ENCODE results near the gene PHOSPHO2. TPM values are rescaled to one million over a fixed set of nuclear protein-coding genes. Genes with fewer than 3 reads are reported as not detected.

PHOSPHO2 gene
- total and polyA plus RNA-seq, 2 experiments from 2014 or later, result 8.3 to 8.7 TPM

- TF ChIP-seq JUNB (IDR thresholded peaks at IDR 0.05; ENCODE audit: unreplicated experiment), result no peak
- no peak for TF ChIP-seq ZNF331 (CRISPR knock-in tag; IDR thresholded peaks at IDR 0.05; ENCODE audit: low read depth)
- TF ChIP-seq ETS1 (IDR thresholded peaks at IDR 0.05), result no peak
- no peak for TF ChIP-seq CREB1 (CRISPR knock-in tag; IDR thresholded peaks at IDR 0.05; ENCODE audit: low read depth)
- TF ChIP-seq EZH2phosphoT487 (IDR thresholded peaks at IDR 0.05; ENCODE audit: unreplicated experiment), result no peak
- no peak for TF ChIP-seq EZH2 (IDR thresholded peaks at IDR 0.05; ENCODE audit: low read depth, unreplicated experiment)
- no peaks in the 10 kb centered on the region for H4K20me1 ChIP-seq (replicated peaks; ENCODE audit: insufficient read depth)
- no peaks in the 10 kb centered on the region for H3K36me3 ChIP-seq (ENCODE audit: insufficient read depth)
- H3K4me2 ChIP-seq, result no peak overlapping the region
- H3K27ac ChIP-seq (ENCODE audit: low read depth), result no peak overlapping the region
- no peaks in the 10 kb centered on the region for H3K9me2 ChIP-seq (ENCODE audit: insufficient read depth)
- no peaks in the 10 kb centered on the region for H3K36me3 Mint-ChIP-seq (ENCODE audit: low read depth)
- ATAC-seq, result no peak
- no peak overlapping the region for H2AFZ ChIP-seq
- no peaks in the 10 kb centered on the region for H3K9me3 Mint-ChIP-seq
- H3K4me3 ChIP-seq, result no peak overlapping the region
- no peaks in the 10 kb centered on the region for H3K4me1 ChIP-seq (ENCODE audit: insufficient read depth)
- H3K79me2 ChIP-seq (replicated peaks; ENCODE audit: insufficient read depth), result no peaks in the 10 kb centered on the region
- H3K27me3 ChIP-seq (ENCODE audit: insufficient read depth), result no peaks in the 10 kb centered on the region
- H3F3A ChIP-seq (replicated peaks; ENCODE audit: low read depth), result no peaks in the 10 kb centered on the region
- H3K4me1 Mint-ChIP-seq, result no peaks in the 10 kb centered on the region
- H3K27ac Mint-ChIP-seq, result no peak overlapping the region
- no peak overlapping the region for H3K4me3 Mint-ChIP-seq
- H3K27me3 Mint-ChIP-seq (ENCODE audit: insufficient read depth, low read depth, poor library complexity), result no peaks in the 10 kb centered on the region
- no peak for DNase-seq (ENCODE audit: low spot score)
Observed at GRCh38 chr2:169658877-169659276, 35.4 kb upstream of the PHOSPHO2 start.

DNA sequence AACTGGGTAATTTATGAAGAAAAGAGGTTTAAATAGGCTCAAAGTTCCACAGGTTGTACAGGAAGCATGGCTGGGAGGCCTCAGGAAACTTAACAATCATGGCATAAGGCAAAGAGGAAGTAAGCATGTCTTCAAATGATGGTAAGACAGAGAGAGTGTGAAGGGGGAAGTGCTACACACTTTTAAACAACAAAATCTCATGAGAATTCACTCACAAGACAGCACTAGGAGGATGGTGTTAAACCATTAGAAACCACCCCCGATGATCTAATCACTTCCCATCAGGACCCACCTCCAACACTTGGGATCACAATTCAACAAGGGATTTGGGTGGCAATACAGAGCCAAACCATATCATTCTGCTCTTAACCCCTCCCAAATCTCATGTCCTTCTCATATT is 34.9 kb upstream of the PHOSPHO2 start:
- no peak overlapping the region for H3K4me2 ChIP-seq
- H3K27me3 ChIP-seq (ENCODE audit: insufficient read depth), result no peaks in the 10 kb centered on the region
- Mint-ChIP-seq H3K4me1 (no peaks in the 10 kb centered on the region), H3K4me3 (no peak overlapping the region), H3K36me3 (ENCODE audit: low read depth) (no peaks in the 10 kb centered on the region), H3K27me3 (ENCODE audit: insufficient read depth, low read depth, poor library complexity) (no peaks in the 10 kb centered on the region), H3K27ac (no peak overlapping the region), H3K9me3 (no peaks in the 10 kb centered on the region)
- no peaks in the 10 kb centered on the region for H3K79me2 ChIP-seq (replicated peaks; ENCODE audit: insufficient read depth)
- H4K20me1 ChIP-seq (replicated peaks; ENCODE audit: insufficient read depth), result no peaks in the 10 kb centered on the region
- H3K9me2 ChIP-seq (ENCODE audit: insufficient read depth), result no peaks in the 10 kb centered on the region
- H3K4me1 ChIP-seq (ENCODE audit: insufficient read depth), result no peaks in the 10 kb centered on the region
- H3K36me3 ChIP-seq (ENCODE audit: insufficient read depth), result no peaks in the 10 kb centered on the region
- DNase-seq (ENCODE audit: low spot score), result no peak
- no peak for TF ChIP-seq ETS1 (IDR thresholded peaks at IDR 0.05)
- no peak for TF ChIP-seq ZNF331 (CRISPR knock-in tag; IDR thresholded peaks at IDR 0.05; ENCODE audit: low read depth)
- no peak for TF ChIP-seq ZNF114 (CRISPR knock-in tag; IDR thresholded peaks at IDR 0.05)
- no peak for TF ChIP-seq NANOG (IDR thresholded peaks at IDR 0.05; ENCODE audit: borderline replicate concordance)
- TF ChIP-seq POLR2AphosphoS5 (IDR thresholded peaks at IDR 0.05; ENCODE audit: low read depth), result no peak
- no peak for TF ChIP-seq CREB1 (CRISPR knock-in tag; IDR thresholded peaks at IDR 0.05; ENCODE audit: low read depth)
- TF ChIP-seq REST (IDR thresholded peaks at IDR 0.05; ENCODE audit: unreplicated experiment), result no peak
- TF ChIP-seq STAT1 (IDR thresholded peaks at IDR 0.05; ENCODE audit: unreplicated experiment), result no peak
- TF ChIP-seq EZH2phosphoT487 (IDR thresholded peaks at IDR 0.05; ENCODE audit: unreplicated experiment), result no peak
- TF ChIP-seq EZH2 (IDR thresholded peaks at IDR 0.05; ENCODE audit: low read depth, unreplicated experiment), result no peak
- TF ChIP-seq, protein P1, sequence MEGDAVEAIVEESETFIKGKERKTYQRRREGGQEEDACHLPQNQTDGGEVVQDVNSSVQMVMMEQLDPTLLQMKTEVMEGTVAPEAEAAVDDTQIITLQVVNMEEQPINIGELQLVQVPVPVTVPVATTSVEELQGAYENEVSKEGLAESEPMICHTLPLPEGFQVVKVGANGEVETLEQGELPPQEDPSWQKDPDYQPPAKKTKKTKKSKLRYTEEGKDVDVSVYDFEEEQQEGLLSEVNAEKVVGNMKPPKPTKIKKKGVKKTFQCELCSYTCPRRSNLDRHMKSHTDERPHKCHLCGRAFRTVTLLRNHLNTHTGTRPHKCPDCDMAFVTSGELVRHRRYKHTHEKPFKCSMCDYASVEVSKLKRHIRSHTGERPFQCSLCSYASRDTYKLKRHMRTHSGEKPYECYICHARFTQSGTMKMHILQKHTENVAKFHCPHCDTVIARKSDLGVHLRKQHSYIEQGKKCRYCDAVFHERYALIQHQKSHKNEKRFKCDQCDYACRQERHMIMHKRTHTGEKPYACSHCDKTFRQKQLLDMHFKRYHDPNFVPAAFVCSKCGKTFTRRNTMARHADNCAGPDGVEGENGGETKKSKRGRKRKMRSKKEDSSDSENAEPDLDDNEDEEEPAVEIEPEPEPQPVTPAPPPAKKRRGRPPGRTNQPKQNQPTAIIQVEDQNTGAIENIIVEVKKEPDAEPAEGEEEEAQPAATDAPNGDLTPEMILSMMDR (conservative IDR thresholded peaks at IDR 0.05; ENCODE audit: low read depth in 2 of 2), result no peak
- TF ChIP-seq JUNB (IDR thresholded peaks at IDR 0.05; ENCODE audit: unreplicated experiment), result no peak
- no peak for ATAC-seq
- H3K27ac ChIP-seq (ENCODE audit: low read depth), result no peak overlapping the region
- H2AFZ ChIP-seq, result no peak overlapping the region
- no peak overlapping the region for H3K4me3 ChIP-seq
- H3F3A ChIP-seq (replicated peaks; ENCODE audit: low read depth), result no peaks in the 10 kb centered on the region
